ENCODE data around the gene RPAP3.

GRCh38 chr12:47754126-47754525 is 48.3 kb upstream of the RPAP3 start:
- TF ChIP-seq POLR2A (IDR thresholded peaks at IDR 0.05) (no peak), CTCF (IDR thresholded peaks at IDR 0.05) (no peak)
